GM19099 (cell line): ENCODE results near the gene COL4A6.

Experiments
- POLR2A ChIP-seq: IDR thresholded peaks from 3 replicates; pipeline ENCODE4 v1.6.1; 2011; ENCODE audit warnings: low read depth; ENCODE audit not compliant: insufficient read length; ENCODE audit errors: extremely low read depth

Gene COL4A6

DNA sequence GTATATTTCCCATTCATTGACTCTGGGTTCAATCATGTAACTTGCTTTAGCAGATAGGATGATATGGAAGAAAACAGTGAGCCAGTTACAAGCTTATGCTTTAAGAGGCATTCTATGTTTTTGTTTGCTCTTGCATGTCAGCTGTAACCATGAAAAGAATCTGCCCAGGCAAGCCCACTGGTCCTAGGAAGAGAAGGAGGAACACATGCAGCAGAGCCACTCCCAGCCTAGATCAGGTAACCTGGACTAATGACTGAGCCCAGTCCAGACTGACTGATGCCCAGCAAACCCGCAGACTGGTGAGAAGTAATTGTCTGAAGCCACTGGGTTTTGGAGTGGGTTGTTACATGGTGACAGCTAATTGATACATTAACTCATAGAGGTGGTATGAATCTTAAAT, 167.9 kb downstream of the COL4A6 start:
- TF ChIP-seq POLR2A = no peak

DNA sequence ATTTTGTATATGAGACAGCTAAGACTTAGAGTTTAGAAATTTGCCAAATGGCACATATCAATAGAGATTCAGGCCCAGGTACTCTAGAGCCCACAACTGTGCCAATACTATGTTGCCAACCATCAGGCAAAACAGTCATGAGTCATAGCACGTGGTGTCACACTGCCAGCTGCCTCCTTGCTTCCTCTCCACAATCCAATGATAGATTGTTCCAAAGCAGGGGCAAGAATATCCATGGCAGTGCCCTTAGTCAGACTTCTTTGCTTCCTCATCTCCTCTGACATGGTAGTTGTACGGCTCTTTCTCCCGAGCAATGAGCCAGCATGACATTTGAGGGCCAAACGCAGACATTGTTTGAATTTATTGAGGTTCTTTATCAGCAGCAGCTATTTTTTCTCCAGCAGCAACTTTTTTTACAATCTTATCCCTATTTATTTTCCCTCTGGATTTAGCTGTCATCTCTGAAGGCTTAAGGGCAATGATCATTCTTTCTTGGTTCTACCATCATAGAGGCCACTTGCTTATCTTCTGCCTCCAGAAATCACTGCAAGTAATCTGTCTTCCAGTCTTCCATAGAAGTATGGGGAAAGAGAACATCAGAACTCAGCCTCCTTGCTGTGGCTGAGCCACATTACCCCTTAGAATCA, 169.7 kb downstream of the COL4A6 start:
- TF ChIP-seq POLR2A = no peak

DNA sequence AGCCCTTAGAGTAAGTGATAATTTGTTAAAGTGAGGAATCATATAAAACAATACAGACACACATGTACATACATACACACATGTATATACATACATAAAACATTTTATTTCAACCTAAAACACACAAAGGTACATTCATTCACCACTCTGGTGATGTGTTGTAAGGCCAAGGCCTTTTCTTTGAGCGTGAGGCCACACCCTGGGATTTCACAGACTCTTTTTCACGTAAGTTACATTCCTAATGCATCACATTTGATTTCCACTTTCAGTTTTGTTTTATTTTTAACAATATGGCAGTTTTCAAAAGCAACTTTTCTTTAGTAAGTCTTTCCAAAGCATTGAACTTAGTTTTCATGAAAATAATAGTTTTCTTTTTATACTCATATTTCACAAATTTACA, 170.7 kb downstream of the COL4A6 start:
- no peak for TF ChIP-seq POLR2A

DNA sequence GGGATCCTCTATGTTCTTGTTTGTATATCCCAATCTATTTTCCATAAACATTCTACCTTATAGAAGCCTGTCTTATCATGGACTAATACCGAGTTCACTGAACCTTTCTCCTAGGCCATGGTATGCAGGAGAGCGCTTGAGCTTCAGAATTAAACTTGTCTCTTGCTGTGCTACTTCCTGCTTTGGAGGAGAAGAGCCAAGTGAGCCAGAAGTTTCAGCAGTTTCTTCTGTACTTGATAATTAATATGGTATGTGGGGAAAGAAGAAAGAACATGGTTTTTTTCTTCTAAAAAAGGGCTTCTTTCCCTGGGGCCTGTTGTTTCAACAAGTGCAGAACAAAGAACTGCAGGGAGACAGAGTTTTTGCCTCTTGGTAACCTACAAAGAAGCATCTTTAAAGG, 173.8 kb downstream of the COL4A6 start:
- TF ChIP-seq POLR2A = no peak

DNA sequence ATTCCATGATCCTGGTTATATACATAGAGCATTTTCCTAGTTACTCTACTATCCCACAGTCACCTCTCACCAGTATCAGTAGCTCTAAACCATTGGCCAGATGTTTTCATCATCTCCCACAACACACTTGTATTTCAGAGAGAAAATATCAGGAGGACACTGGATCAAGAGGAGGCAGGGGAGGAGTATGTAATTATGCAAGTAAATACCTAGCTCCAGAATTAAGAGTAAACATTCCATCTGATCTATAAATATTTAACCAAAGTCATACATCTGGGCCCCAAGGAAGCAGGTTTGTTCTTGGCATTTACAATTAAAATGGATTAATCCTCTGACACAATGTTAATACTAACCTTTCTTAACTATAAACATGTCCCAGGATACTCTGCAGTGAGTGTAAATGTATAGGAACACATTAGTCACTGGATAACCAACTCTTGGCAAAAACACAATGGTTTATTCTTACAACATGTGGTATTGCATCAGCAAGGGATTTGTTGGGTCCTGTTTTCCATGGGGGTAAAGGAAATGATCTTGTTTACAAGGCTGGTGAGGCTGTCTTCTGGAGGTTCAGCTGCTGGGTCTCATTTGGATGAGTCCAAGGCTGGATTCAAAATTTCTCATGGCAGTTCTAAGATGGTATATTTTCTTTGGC, 176.5 kb downstream of the COL4A6 start:
- TF ChIP-seq POLR2A = no peak

DNA sequence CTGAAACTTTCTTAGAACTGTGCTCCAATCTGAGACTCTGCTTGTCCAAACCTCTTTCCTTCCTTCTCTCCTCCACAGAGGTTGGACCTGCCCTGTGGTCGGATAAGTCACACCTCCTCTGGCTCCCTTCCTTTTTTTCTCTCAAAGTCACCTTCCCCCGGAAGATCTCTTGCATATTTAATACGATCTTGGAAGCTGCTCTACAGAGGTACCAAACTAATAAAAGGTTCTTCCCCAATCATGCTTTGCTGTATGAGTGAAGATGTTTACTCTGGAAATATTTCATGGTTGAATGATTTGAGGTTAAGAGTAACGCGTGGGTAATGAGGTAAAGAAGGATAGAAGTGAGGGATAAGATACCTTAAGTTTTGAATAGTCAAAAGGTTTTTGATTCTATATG, 180.7 kb downstream of the COL4A6 start:
- no peak for TF ChIP-seq POLR2A

DNA sequence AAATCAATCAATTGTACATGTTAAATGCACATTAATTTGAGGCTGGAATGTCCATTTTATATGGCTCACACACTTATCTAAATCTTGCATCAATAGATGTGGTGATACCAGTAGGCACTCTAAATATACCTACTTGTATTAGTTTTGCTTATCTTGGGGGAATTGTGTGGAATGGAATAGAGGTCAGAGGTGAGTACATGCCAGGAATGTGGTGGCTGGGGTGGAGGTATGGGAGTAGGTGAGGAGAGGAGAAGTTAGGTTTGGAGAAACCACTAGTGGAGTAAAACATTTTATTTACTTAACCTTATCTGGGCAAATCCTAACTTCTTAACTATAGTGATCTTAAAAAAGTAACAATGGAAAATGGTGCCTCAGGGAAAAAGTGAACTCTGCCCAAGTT, 183.6 kb downstream of the COL4A6 start:
- TF ChIP-seq POLR2A = no peak

DNA sequence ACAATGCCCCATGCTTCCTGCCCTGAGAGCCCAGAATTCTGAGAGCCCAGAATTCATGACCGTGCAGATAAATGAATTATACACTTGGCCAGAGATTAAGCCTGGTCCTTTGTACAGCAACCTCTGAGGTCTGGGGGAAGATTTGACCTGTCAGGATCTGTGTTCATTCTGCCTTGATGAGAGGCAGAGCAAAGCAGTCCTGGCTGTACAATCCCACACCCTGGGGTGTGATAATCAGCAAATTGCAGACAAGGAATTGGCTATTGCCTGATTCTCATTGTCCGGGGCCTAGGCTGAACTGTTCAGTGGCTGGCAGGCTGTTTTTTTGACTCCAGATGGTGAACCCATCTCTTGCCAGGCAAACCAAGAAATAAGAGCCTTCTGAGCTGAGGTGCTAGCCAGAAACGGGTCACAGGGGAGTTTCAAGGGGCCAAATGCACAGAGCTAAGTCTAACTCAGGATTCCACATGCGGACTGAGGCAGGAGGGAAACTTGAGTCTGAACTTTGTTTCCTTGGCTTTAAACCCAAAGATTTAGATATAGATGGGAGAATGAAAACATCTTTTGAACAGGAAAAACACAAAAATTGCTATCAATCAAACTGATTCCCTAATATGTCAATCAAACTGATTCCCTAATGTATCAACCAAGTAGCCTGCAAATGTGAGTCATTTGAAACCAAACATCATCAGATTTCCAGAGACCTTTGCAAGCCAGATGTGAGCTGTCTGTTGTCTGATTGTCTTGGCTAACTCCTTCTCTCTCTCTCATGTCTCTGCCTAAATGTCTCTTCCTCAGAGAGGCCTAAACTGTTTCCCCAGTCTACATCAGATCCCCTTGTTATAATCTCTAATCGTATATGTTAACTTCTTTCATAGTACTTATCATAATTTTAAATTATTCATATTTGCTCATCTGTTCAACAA, 187.3 kb downstream of the COL4A6 start:
- no peak for TF ChIP-seq POLR2A

DNA sequence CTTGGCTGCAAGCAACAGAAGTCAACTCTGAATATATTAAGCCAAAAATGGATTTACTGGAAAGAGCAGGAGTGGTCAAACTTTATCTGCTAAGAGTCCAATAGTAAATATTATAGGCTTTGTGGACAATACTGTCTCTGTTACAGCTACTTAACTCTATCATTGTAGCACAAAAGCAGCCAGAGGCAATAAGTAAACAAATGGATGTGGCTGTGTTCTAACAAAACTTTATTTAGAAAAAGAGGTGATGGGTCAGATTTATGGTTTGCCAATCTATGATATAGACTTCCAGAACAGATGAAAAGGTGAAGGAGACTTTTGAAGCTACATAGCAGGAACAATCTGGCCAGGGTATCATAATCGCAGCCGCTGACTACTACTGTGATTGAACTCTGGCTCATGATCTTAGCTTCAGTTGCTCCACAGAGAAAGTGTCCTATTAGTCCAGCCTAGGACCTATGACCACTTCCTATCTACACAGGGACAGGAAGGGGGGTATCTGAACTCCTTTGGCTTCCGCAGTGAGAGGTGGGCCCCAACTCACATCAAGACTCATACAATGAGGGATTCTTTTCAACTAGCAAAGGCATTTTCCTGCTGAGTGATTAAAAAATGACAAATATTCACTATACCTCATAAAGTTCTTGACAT, 191.8 kb downstream of the COL4A6 start:
- TF ChIP-seq POLR2A = no peak

DNA sequence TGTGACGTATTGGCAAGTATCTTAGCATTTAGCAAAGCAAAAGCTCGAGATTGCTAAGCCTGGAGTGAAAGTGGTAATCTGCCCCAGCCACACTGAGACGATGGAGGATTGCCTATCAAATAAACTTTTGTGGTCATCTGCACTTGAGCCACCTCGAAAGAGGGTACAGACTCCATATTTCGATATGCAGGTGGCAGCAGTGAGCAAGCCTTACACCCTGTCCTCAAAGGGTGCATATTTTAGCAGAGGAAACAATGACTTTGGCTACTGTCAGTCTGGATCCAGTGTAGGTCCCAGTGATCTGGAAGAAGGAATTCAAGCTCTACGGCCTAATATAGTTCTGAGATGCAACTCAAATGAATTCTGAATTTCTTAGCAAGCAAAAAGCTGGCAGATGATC, 192.8 kb downstream of the COL4A6 start:
- no peak for TF ChIP-seq POLR2A

DNA sequence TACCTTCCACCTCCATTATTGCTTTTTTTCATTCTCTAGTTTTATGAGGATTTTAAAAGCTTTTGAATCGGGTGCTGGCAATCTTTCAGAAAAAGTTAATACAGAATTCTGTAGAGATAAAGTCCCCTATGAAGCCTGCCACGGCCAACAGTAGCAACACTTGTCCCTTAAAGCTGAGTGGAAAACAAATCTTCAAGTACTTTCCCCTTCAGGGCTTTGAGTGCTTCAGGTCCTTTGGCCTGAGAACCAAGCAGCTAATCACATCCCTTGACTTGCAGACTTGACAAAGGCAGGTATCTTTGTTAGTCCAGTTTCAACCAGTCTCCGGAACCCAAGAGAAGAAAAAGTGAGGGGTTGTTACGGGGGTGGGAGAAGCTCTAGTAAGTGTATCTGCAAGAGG, 202.2 kb downstream of the COL4A6 start:
- no peak for TF ChIP-seq POLR2A

DNA sequence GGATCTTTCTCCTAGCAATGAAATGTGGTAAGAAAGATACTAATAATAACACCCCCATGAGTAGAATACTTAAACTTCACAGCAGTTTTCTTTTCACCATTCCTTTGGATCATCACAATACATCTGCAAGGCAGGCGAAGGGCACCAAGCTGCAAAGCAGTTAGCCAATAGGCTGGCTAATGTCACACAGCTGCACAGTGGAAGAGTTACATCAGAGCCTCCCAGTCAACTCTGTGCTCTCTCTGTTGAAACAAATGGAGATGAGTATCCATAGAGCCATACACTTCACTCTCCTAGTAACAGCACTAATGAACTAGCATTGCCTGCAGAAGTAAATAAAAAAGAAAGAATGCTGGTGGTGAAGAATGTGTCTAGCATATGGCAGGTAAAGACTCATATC, 207.6 kb downstream of the COL4A6 start:
- no peak for TF ChIP-seq POLR2A

DNA sequence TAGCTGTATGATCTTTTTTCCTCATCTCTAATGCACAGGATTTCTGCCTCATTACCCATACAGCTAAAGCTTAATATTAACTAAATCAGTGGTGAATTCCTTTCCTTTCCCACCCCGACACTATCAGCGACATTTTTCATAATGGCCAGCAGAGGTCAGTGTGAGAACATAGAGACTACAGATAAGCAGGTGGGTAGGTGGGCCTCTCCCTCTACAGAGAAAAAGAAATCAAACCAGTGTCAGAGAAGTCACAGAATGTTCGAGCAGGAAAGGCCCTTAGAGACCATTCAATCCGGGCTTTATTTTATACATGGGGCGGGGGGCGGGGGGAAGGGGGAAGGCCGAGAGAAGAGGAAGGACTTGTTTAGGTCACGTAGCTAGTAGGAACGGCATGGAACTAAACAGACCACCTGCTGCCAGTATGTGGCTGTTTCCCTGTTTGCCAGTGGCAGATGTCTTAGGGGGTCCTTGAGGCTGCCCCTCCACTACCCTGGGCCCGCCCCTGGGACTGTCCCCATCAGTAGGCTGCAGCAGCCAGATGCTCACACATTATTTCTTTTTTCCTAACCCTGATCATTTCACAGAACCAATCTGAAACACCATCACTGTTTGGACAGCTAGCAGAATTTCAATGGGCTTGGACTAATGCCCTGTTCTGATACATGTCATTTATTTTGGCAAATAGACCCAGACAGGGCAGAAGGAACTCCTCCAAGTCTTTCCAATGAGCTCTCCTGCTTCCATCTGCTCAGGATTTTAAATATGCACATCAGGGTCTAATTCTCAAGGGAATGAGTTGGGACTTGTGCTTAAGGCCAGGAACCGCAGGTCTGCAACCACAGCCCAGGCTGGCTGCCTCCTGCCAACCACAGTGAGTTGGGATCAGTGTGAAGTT, 213.2 kb downstream of the COL4A6 start:
- no peak for TF ChIP-seq POLR2A

DNA sequence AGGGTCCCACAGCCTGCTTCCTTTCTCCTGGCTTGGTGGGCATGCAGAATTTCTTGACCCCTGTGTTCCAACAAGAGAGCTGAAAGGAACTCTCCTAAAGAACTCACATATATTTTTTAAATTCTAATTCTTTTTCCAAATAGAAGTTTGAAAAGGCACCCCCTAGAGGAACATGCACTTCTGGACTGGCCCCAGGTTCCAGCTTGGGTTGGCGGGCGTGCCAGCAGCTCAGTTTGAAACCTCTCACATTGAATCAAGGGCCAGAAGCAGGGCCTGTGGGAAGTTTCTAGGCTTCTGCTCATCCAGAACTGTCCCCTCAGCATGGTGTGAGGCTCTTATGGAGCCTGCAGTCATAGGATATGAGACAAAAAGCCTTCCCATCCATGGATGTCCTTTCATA, 214.0 kb downstream of the COL4A6 start:
- TF ChIP-seq POLR2A = no peak
